Dendritic cell treated with granulocyte-macrophage colony-stimulating factor and Interleukin-4, amounts not matched to agents 40 ng/mL and 50 ng/mL, for 4 days (primary cell): Measurements from ENCODE around the gene RASGRP4.
A peak's percentile ranks its signal among the peaks of the same experiment; 100 is the strongest.

Experiments
- H3K27ac Mint-ChIP-seq: one replicate; pipeline ENCODE4 v1.8.0; 2022; ENCODE audit warnings: mild to moderate bottlenecking, mixed read lengths
- H3K27me3 Mint-ChIP-seq: one replicate; pipeline ENCODE4 v1.8.0; 2022; ENCODE audit warnings: mild to moderate bottlenecking, mixed read lengths
- H3K36me3 Mint-ChIP-seq: one replicate; pipeline ENCODE4 v1.8.0; 2022; ENCODE audit warnings: low read depth, mixed read lengths
- H3K4me1 Mint-ChIP-seq: one replicate; pipeline ENCODE4 v1.8.0; 2022; ENCODE audit warnings: low read depth, mixed read lengths
- H3K4me3 Mint-ChIP-seq: one replicate; pipeline ENCODE4 v1.8.0; 2022; ENCODE audit warnings: mild to moderate bottlenecking, moderate library complexity, mixed read lengths
- H3K9me3 Mint-ChIP-seq: one replicate; pipeline ENCODE4 v1.8.0; 2022; ENCODE audit warnings: mixed read lengths
- intact Hi-C: fragments of 100-400 bp; cut with micrococcal nuclease; formaldehyde crosslinking; loops from one replicate; pipeline ENCODE4 v1.15.0; 2022

The RASGRP4 gene

GRCh38 chr19:38455031-38455430 lies 29.0 kb upstream of the RASGRP4 start:
- H3K4me1 Mint-ChIP-seq: peaks cover 10% of the 10 kb centered on the region
- peaks cover 19% of the 10 kb centered on the region for H3K27me3 Mint-ChIP-seq
- intact Hi-C loops: no loop called here
- H3K4me3 Mint-ChIP-seq: no peak overlapping the region
- H3K9me3 Mint-ChIP-seq: no peaks in the 10 kb centered on the region
- peaks cover 33% of the 10 kb centered on the region for H3K36me3 Mint-ChIP-seq
- no peak overlapping the region for H3K27ac Mint-ChIP-seq

- intact Hi-C loops: no loop called here
- H3K4me1 Mint-ChIP-seq: peaks cover 10% of the 10 kb centered on the region
- H3K9me3 Mint-ChIP-seq: no peaks in the 10 kb centered on the region
- H3K36me3 Mint-ChIP-seq: peaks cover 22% of the 10 kb centered on the region
- peaks cover 25% of the 10 kb centered on the region for H3K27me3 Mint-ChIP-seq
- H3K4me3 Mint-ChIP-seq: no peak overlapping the region
- no peak overlapping the region for H3K27ac Mint-ChIP-seq
Measured at GRCh38 chr19:38453596-38453995, 27.6 kb upstream of the RASGRP4 start.

- no peaks in the 10 kb centered on the region for H3K9me3 Mint-ChIP-seq
- intact Hi-C loops: no loop called here
- no peak overlapping the region for H3K4me3 Mint-ChIP-seq
- H3K36me3 Mint-ChIP-seq: peaks cover 18% of the 10 kb centered on the region
- peaks cover 22% of the 10 kb centered on the region for H3K27me3 Mint-ChIP-seq
- no peak overlapping the region for H3K27ac Mint-ChIP-seq
- peaks cover 10% of the 10 kb centered on the region for H3K4me1 Mint-ChIP-seq
Measured at GRCh38 chr19:38452430-38453366, 26.7 kb upstream of the RASGRP4 start.

- Mint-ChIP-seq H3K27ac (no peak overlapping the region), H3K36me3 (peaks cover 12% of the 10 kb centered on the region), H3K27me3 (peaks cover 15% of the 10 kb centered on the region), H3K9me3 (no peaks in the 10 kb centered on the region), H3K4me3 (no peak overlapping the region), H3K4me1 (peaks cover 5% of the 10 kb centered on the region)
- intact Hi-C loops: no loop called here
Measured at GRCh38 chr19:38451629-38452028, 25.6 kb upstream of the RASGRP4 start.

- H3K27me3 Mint-ChIP-seq: peaks cover 15% of the 10 kb centered on the region
- H3K27ac Mint-ChIP-seq: no peak overlapping the region
- peaks cover 16% of the 10 kb centered on the region for H3K36me3 Mint-ChIP-seq
- intact Hi-C loops: no loop called here
- H3K4me3 Mint-ChIP-seq: no peak overlapping the region
- H3K4me1 Mint-ChIP-seq: peaks cover 5% of the 10 kb centered on the region
- H3K9me3 Mint-ChIP-seq: no peaks in the 10 kb centered on the region
Measured at GRCh38 chr19:38451036-38451435, 25.0 kb upstream of the RASGRP4 start.

GRCh38 chr19:38449518-38449917 lies 23.5 kb upstream of the RASGRP4 start:
- Mint-ChIP-seq H3K4me1 (peaks cover 5% of the 10 kb centered on the region), H3K36me3 (peaks cover 27% of the 10 kb centered on the region), H3K27me3 (peaks cover 21% of the 10 kb centered on the region), H3K9me3 (no peaks in the 10 kb centered on the region), H3K4me3 (no peak overlapping the region), H3K27ac (no peak overlapping the region)
- intact Hi-C loops: no loop called here

GRCh38 chr19:38448225-38448624 lies 22.2 kb upstream of the RASGRP4 start:
- Mint-ChIP-seq H3K4me1 (no peaks in the 10 kb centered on the region), H3K27me3 (peaks cover 25% of the 10 kb centered on the region), H3K27ac (no peak overlapping the region), H3K9me3 (no peaks in the 10 kb centered on the region), H3K4me3 (no peak overlapping the region), H3K36me3 (peaks cover 38% of the 10 kb centered on the region)
- intact Hi-C loops: no loop called here

GRCh38 chr19:38445362-38445761 lies 19.3 kb upstream of the RASGRP4 start:
- no peak overlapping the region for H3K27ac Mint-ChIP-seq
- H3K4me3 Mint-ChIP-seq: no peak overlapping the region
- H3K9me3 Mint-ChIP-seq: no peaks in the 10 kb centered on the region
- H3K27me3 Mint-ChIP-seq: peaks cover 25% of the 10 kb centered on the region
- intact Hi-C loops: no loop called here
- peaks cover 25% of the 10 kb centered on the region for H3K36me3 Mint-ChIP-seq
- peaks cover 7% of the 10 kb centered on the region for H3K4me1 Mint-ChIP-seq

GRCh38 chr19:38444026-38444425 lies 18.0 kb upstream of the RASGRP4 start:
- no peak overlapping the region for H3K27ac Mint-ChIP-seq
- H3K4me1 Mint-ChIP-seq: peaks cover 7% of the 10 kb centered on the region
- intact Hi-C loops: loop anchor here (5.0 kb wide), 1 partner anchor 42 kb away; the partner anchor contains the start of gene FAM98C
- H3K36me3 Mint-ChIP-seq: peaks cover 25% of the 10 kb centered on the region
- H3K27me3 Mint-ChIP-seq: peaks cover 18% of the 10 kb centered on the region
- H3K9me3 Mint-ChIP-seq: no peaks in the 10 kb centered on the region
- H3K4me3 Mint-ChIP-seq: no peak overlapping the region

GRCh38 chr19:38443458-38443999 lies 17.5 kb upstream of the RASGRP4 start:
- H3K4me1 Mint-ChIP-seq: peaks cover 7% of the 10 kb centered on the region
- H3K27me3 Mint-ChIP-seq: peaks cover 15% of the 10 kb centered on the region
- H3K36me3 Mint-ChIP-seq: peaks cover 25% of the 10 kb centered on the region
- intact Hi-C loops: loop anchor here (5.0 kb wide), 1 partner anchor 41 kb away; the partner anchor contains the start of gene FAM98C
- no peaks in the 10 kb centered on the region for H3K9me3 Mint-ChIP-seq
- H3K4me3 Mint-ChIP-seq: no peak overlapping the region
- no peak overlapping the region for H3K27ac Mint-ChIP-seq

- intact Hi-C loops: loop anchor here (5.0 kb wide), 1 partner anchor 40 kb away; the partner anchor contains the start of gene FAM98C
- H3K27ac Mint-ChIP-seq: no peak overlapping the region
- H3K4me3 Mint-ChIP-seq: no peak overlapping the region
- H3K27me3 Mint-ChIP-seq: peaks cover 18% of the 10 kb centered on the region
- H3K4me1 Mint-ChIP-seq: peaks cover 7% of the 10 kb centered on the region
- H3K36me3 Mint-ChIP-seq: peaks cover 25% of the 10 kb centered on the region
- H3K9me3 Mint-ChIP-seq: no peaks in the 10 kb centered on the region
Measured at GRCh38 chr19:38442736-38443135, 16.7 kb upstream of the RASGRP4 start.

GRCh38 chr19:38441657-38442348 lies 15.8 kb upstream of the RASGRP4 start:
- Mint-ChIP-seq H3K4me3 (no peak overlapping the region), H3K36me3 (peaks cover 25% of the 10 kb centered on the region), H3K27ac (peak overlapping the region; percentile 12), H3K4me1 (peaks cover 8% of the 10 kb centered on the region), H3K27me3 (peaks cover 18% of the 10 kb centered on the region), H3K9me3 (no peaks in the 10 kb centered on the region)
- intact Hi-C loops: loop anchor here (5.0 kb wide), 1 partner anchor 40 kb away; the partner anchor contains the start of gene FAM98C

GRCh38 chr19:38440592-38440991 lies 14.6 kb upstream of the RASGRP4 start:
- no peak overlapping the region for H3K4me3 Mint-ChIP-seq
- no peaks in the 10 kb centered on the region for H3K9me3 Mint-ChIP-seq
- peaks cover 12% of the 10 kb centered on the region for H3K4me1 Mint-ChIP-seq
- H3K27ac Mint-ChIP-seq: peak overlapping the region; percentile 55
- H3K27me3 Mint-ChIP-seq: peaks cover 18% of the 10 kb centered on the region
- H3K36me3 Mint-ChIP-seq: peaks cover 18% of the 10 kb centered on the region
- intact Hi-C loops: loop anchor here (5.0 kb wide), 1 partner anchor 38 kb away; the partner anchor contains the start of gene FAM98C

- peaks cover 34% of the 10 kb centered on the region for H3K4me1 Mint-ChIP-seq
- H3K27me3 Mint-ChIP-seq: peaks cover 27% of the 10 kb centered on the region
- peaks cover 6% of the 10 kb centered on the region for H3K36me3 Mint-ChIP-seq
- H3K9me3 Mint-ChIP-seq: no peaks in the 10 kb centered on the region
- no peak overlapping the region for H3K27ac Mint-ChIP-seq
- H3K4me3 Mint-ChIP-seq: no peak overlapping the region
- intact Hi-C loops: no loop called here
Measured at GRCh38 chr19:38437917-38438316, 11.9 kb upstream of the RASGRP4 start.
